ENCODE measurements around the gene DEGS2. TPM values are rescaled to one million over a fixed set of nuclear protein-coding genes. Genes with fewer than 3 reads are reported as not detected.

DEGS2 gene
- total RNA-seq, 1 donor from 2014 or later: 7.4 TPM

GRCh38 chr14:100132161-100132902 is 27.1 kb downstream of the DEGS2 start:
- no peak for DNase-seq

GRCh38 chr14:100131181-100131580 is 28.3 kb downstream of the DEGS2 start:
- no peak for DNase-seq

GRCh38 chr14:100130521-100130920 is 28.9 kb downstream of the DEGS2 start:
- DNase-seq: no peak

GRCh38 chr14:100129161-100129589 is 30.3 kb downstream of the DEGS2 start:
- DNase-seq: no peak

GRCh38 chr14:100128688-100129087 is 30.8 kb downstream of the DEGS2 start:
- DNase-seq: no peak

- no peak for DNase-seq
These were observed 31.5 kb downstream of the DEGS2 start for GRCh38 chr14:100127853-100128455.

- DNase-seq: no peak
These were observed 33.0 kb downstream of the DEGS2 start for GRCh38 chr14:100126401-100126800.

GRCh38 chr14:100124551-100125088 is 34.8 kb downstream of the DEGS2 start:
- DNase-seq: no peak

GRCh38 chr14:100123618-100124017 is 35.8 kb downstream of the DEGS2 start:
- DNase-seq: no peak

- DNase-seq: no peak
These were observed 36.8 kb downstream of the DEGS2 start for GRCh38 chr14:100122481-100123223.

- no peak for DNase-seq
These were observed 37.6 kb downstream of the DEGS2 start for GRCh38 chr14:100121643-100122480.

GRCh38 chr14:100120522-100121269 is 38.7 kb downstream of the DEGS2 start:
- no peak for DNase-seq

GRCh38 chr14:100119251-100119650 is 40.2 kb downstream of the DEGS2 start:
- DNase-seq: no peak

- DNase-seq: no peak
These were observed 40.9 kb downstream of the DEGS2 start for GRCh38 chr14:100118396-100119011.

- DNase-seq: no peak
These were observed 41.6 kb downstream of the DEGS2 start for GRCh38 chr14:100117633-100118395.

- DNase-seq: no peak
These were observed 42.4 kb downstream of the DEGS2 start for GRCh38 chr14:100117026-100117425.

- DNase-seq: no peak
These were observed 43.3 kb downstream of the DEGS2 start for GRCh38 chr14:100116134-100116533.

GRCh38 chr14:100115726-100116125 is 43.7 kb downstream of the DEGS2 start:
- no peak for DNase-seq

GRCh38 chr14:100115236-100115635 is 44.2 kb downstream of the DEGS2 start:
- DNase-seq: no peak
